Osteocyte (in vitro differentiated cells): ENCODE results near the gene KLHL2. TPM values are rescaled to one million over a fixed set of nuclear protein-coding genes. Genes with fewer than 3 reads are reported as not detected.
"Not testable (repeated sequence)": the region's sequence is repeated elsewhere in the genome, so short reads cannot be mapped to it uniquely, and the experiment has no call there.

Experiments used
- DNase-seq: peaks from one replicate; pipeline ENCODE4 v3.0.0; 2021; ENCODE audit warnings: mixed read lengths; ENCODE audit not compliant: unreplicated experiment; ENCODE audit errors: extremely low spot score
- H3K27ac Mint-ChIP-seq: one replicate; pipeline ENCODE4 v1.8.0; 2021; ENCODE audit warnings: mild to moderate bottlenecking, mixed read lengths; ENCODE audit not compliant: unreplicated experiment
- H3K27me3 Mint-ChIP-seq: one replicate; pipeline ENCODE4 v1.8.0; 2021; ENCODE audit warnings: mixed read lengths; ENCODE audit not compliant: unreplicated experiment
- H3K36me3 Mint-ChIP-seq: one replicate; pipeline ENCODE4 v1.8.0; 2021; ENCODE audit warnings: mixed read lengths; ENCODE audit not compliant: unreplicated experiment
- H3K4me1 Mint-ChIP-seq: one replicate; pipeline ENCODE4 v1.8.0; 2021; ENCODE audit warnings: mixed read lengths; ENCODE audit not compliant: unreplicated experiment
- H3K4me3 Mint-ChIP-seq: one replicate; pipeline ENCODE4 v1.8.0; 2021; ENCODE audit warnings: mild to moderate bottlenecking, moderate library complexity, mixed read lengths; ENCODE audit not compliant: unreplicated experiment
- H3K9me3 Mint-ChIP-seq: one replicate; pipeline ENCODE4 v1.8.0; 2021; ENCODE audit warnings: mixed read lengths; ENCODE audit not compliant: unreplicated experiment
- long read RNA-seq: library from polyadenylated mRNA; unstranded; transcript quantifications from one replicate; pipeline ENCODE4 v2.0.0, GENCODE V29; 2021
- total RNA-seq: library from RNA; stranded (reverse); gene quantifications from 2 replicates; pipeline ENCODE4 v1.2.1, GENCODE V29; 2021
- TF ChIP-seq, protein P1 (sequence below): fragments of 200-600 bp; sonication (generic); IDR thresholded peaks from 2 replicates; pipeline ENCODE4 v1.5.0; 2021; ENCODE audit warnings: antibody characterized with exemption, mild to moderate bottlenecking, moderate library complexity

KLHL2 gene, protein sequence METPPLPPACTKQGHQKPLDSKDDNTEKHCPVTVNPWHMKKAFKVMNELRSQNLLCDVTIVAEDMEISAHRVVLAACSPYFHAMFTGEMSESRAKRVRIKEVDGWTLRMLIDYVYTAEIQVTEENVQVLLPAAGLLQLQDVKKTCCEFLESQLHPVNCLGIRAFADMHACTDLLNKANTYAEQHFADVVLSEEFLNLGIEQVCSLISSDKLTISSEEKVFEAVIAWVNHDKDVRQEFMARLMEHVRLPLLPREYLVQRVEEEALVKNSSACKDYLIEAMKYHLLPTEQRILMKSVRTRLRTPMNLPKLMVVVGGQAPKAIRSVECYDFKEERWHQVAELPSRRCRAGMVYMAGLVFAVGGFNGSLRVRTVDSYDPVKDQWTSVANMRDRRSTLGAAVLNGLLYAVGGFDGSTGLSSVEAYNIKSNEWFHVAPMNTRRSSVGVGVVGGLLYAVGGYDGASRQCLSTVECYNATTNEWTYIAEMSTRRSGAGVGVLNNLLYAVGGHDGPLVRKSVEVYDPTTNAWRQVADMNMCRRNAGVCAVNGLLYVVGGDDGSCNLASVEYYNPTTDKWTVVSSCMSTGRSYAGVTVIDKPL
- 19.1 and 20.5 TPM in 2 replicates for total RNA-seq
- long read RNA-seq, partial matches to known transcripts: 4 of 8 reads
- long read RNA-seq, other reads (novel, unspliced or antisense): 3 of 8 reads

DNA sequence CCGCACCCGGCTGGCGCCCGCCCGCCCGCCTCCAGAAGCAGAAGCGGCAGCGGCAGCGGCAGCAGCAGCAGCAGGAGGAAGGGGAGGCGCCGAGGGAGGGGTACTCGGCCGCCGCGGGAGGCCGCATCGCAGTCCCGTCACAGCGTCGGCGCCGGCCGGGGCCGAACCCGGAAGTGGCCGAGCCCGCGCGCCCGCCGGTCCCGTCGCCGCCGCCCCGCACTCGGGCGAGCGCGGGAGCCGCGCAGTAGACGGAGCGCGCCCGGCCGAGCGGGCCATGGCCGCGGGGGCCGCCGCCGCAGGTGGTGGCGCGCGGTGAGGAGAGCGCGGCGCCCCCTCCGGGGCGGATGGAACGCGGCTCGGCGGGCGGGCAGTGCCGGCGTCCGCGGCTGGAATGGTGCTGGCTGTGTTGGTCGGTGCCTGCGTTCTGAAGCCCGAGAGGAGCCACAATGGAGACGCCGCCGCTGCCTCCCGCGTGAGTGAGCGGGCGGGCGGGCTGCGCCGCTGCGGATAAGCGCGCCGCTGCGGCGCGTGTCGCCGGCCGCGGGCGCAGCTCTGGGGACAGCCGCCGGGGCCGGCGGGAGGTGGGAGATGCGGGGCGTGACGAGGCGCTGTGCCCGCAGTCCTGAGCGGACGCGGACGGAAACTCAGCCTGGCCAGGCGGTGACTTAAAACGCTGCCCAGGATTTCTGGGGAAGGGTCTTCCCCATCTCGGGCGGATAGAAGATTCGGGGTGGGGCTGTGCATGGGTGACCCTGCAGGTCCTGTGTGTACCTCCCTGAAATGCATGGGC lies at the start of gene KLHL2:
Gene KLHL2, plus strand, starts transcription at position 131 of the 790 bp plus-strand sequence. Its CDS starts 316 bp downstream, at position 447.
- H3K36me3 Mint-ChIP-seq: no peaks in the 10 kb centered on the region
- no peaks in the 10 kb centered on the region for H3K9me3 Mint-ChIP-seq
- no peaks in the 10 kb centered on the region for H3K27me3 Mint-ChIP-seq
- H3K27ac Mint-ChIP-seq: peak within 1 kb of the TSS; percentile 82
- peaks cover 39% of the 10 kb centered on the region for H3K4me1 Mint-ChIP-seq
- peak within 1 kb of the TSS; percentile 84 for H3K4me3 Mint-ChIP-seq
- TF ChIP-seq, protein P1, sequence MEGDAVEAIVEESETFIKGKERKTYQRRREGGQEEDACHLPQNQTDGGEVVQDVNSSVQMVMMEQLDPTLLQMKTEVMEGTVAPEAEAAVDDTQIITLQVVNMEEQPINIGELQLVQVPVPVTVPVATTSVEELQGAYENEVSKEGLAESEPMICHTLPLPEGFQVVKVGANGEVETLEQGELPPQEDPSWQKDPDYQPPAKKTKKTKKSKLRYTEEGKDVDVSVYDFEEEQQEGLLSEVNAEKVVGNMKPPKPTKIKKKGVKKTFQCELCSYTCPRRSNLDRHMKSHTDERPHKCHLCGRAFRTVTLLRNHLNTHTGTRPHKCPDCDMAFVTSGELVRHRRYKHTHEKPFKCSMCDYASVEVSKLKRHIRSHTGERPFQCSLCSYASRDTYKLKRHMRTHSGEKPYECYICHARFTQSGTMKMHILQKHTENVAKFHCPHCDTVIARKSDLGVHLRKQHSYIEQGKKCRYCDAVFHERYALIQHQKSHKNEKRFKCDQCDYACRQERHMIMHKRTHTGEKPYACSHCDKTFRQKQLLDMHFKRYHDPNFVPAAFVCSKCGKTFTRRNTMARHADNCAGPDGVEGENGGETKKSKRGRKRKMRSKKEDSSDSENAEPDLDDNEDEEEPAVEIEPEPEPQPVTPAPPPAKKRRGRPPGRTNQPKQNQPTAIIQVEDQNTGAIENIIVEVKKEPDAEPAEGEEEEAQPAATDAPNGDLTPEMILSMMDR: no peak
- DNase-seq: peak; percentile 91

DNA sequence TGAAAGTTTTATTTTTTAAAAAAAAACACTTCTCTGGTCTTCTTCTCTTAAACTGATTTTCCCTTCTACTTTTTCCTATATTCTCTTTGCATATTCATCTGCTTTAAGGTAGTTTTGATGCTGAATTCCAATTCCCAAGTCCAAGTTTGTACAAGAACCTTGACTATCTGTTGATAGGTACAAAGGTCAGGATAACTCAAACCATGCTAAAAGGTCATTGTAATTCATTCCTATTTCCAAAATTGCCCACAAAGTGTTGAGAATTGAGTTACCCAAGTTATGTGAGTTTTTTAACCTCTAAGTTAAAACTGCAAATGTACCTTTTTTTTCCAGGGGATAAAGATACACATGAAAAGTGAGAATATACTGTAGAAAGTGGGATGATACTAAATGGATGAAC lies 48.6 kb upstream of the KLHL2 start:
- Mint-ChIP-seq H3K9me3 (peaks cover 15% of the 10 kb centered on the region), H3K4me1 (no peaks in the 10 kb centered on the region), H3K36me3 (no peaks in the 10 kb centered on the region), H3K4me3 (no peak overlapping the region), H3K27ac (no peak overlapping the region), H3K27me3 (peaks cover 11% of the 10 kb centered on the region)
- TF ChIP-seq, protein P1: no peak
- no peak for DNase-seq

DNA sequence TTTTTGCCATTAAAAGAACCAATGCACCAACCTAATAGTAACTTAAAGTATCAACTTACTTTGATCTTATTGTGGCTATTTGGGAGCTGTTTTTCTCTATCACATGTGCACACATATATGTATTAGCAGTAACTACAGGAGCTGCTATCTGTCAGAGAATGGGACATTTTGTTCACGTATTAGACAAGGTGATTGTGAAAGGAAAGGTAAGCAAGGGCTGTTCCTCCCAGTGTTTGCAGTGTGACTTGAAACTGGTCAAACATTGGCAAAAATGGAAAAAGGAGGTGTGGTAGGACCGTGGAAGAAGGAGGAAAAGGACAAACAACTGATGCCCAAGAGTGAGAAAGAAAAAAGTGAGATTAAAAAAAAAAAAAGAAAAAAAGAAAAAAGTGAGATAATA lies 43.1 kb upstream of the KLHL2 start:
- no peaks in the 10 kb centered on the region for H3K9me3 Mint-ChIP-seq
- H3K36me3 Mint-ChIP-seq: peaks cover 1% of the 10 kb centered on the region
- no peaks in the 10 kb centered on the region for H3K4me1 Mint-ChIP-seq
- no peak for DNase-seq
- TF ChIP-seq, protein P1: no peak
- H3K27me3 Mint-ChIP-seq: peaks cover 15% of the 10 kb centered on the region
- H3K4me3 Mint-ChIP-seq: no peak overlapping the region
- H3K27ac Mint-ChIP-seq: no peak overlapping the region

DNA sequence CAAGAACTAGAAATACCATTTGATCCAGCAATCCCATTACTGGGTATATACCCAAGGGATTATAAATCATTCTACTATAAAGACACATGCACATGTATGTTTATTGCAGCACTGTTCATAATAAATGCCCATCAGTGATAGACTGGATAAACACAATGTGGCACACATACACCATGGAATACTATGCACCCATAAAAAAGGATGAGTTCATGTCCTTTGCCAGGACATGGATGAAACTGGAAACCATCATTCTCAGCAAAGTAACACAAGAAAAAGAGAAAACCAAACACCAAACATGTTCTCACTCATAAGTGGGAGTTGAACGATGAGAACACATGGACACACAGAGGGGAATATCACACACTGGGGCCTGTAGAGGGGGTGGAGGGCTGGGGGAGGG lies 40.5 kb upstream of the KLHL2 start:
- not testable (repeated sequence) for H3K9me3 Mint-ChIP-seq, H3K27ac Mint-ChIP-seq, H3K4me1 Mint-ChIP-seq, H3K36me3 Mint-ChIP-seq, H3K4me3 Mint-ChIP-seq, H3K27me3 Mint-ChIP-seq, DNase-seq

DNA sequence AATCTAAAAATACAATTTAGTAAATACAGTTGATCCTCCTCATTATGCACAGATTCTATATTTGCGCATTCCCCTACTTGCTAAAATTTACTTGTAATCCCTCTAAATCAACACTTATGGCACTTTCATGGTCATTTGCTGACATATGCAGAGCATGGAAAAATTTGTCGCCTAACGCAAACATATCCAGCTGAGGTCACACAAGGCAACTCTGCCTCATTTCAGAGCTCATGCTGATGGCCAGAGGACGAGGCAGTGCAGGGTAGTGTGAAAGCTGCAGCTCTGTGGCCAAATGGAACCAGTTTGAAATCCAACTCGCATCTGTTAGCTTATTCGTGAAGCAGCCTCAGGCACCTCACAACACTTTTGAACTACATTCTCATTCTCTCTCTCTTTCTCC lies 39.7 kb upstream of the KLHL2 start:
- TF ChIP-seq, protein P1: no peak
- H3K4me1 Mint-ChIP-seq: no peaks in the 10 kb centered on the region
- DNase-seq: no peak
- H3K36me3 Mint-ChIP-seq: peaks cover 1% of the 10 kb centered on the region
- H3K27me3 Mint-ChIP-seq: peaks cover 4% of the 10 kb centered on the region
- no peaks in the 10 kb centered on the region for H3K9me3 Mint-ChIP-seq
- H3K27ac Mint-ChIP-seq: no peak overlapping the region
- no peak overlapping the region for H3K4me3 Mint-ChIP-seq
